DND-41 (cell line): ENCODE data around the gene CHRNE.

Experiments
- ATAC-seq: fragments of 200-7000 bp; cut with Tn5 transposase; 3 replicates; pipeline ENCODE4 v1.9.1; 2021; ENCODE audit warnings: low read depth; ENCODE audit not compliant: insufficient read depth
- DNase-seq: peaks from one replicate; pipeline ENCODE4 v3.0.0-alpha.2; 2020
- H2AFZ ChIP-seq: 2 replicates; pipeline ENCODE4 v1.6.0; 2012; ENCODE audit warnings: low read depth, low read length
- H3K27ac ChIP-seq: 2 replicates; pipeline ENCODE4 v1.5.1; 2012; ENCODE audit warnings: low read length, inconsistent platforms
- H3K27me3 ChIP-seq: fragments of 200-600 bp; sonication (generic); 2 replicates; pipeline ENCODE4 v1.6.0; 2012; ENCODE audit warnings: low read length, mild to moderate bottlenecking, inconsistent platforms; ENCODE audit not compliant: insufficient read depth, poor library complexity
- H3K36me3 ChIP-seq: 2 replicates; pipeline ENCODE4 v1.5.1; 2012; ENCODE audit warnings: low read length, inconsistent platforms; ENCODE audit not compliant: insufficient read depth
- H3K4me1 ChIP-seq: 2 replicates; pipeline ENCODE4 v1.5.1; 2012; ENCODE audit warnings: mild to moderate bottlenecking, low read length; ENCODE audit not compliant: insufficient read depth
- H3K4me2 ChIP-seq: 2 replicates; pipeline ENCODE4 v1.6.0; 2012; ENCODE audit warnings: mild to moderate bottlenecking, moderate library complexity, low read length, inconsistent platforms; ENCODE audit not compliant: insufficient read depth
- H3K4me3 ChIP-seq, 2 experiments: fragments of 200-600 bp in 1 of 2; shearing (Covaris generic) in 1 of 2; 2 replicates each; pipeline ENCODE4 v1.5.1; 2012 to 2016; ENCODE audit warnings: inconsistent platforms in 2 of 2, low read length in 2 of 2, mild to moderate bottlenecking in 2 of 2, low read depth in 1 of 2, moderate library complexity in 1 of 2
- H3K79me2 ChIP-seq: 2 replicates; pipeline ENCODE4 v1.6.0; 2012; ENCODE audit warnings: low read length, inconsistent platforms; ENCODE audit not compliant: insufficient read depth
- H3K9ac ChIP-seq: 2 replicates; pipeline ENCODE4 v1.6.0; 2012; ENCODE audit warnings: low read depth, mild to moderate bottlenecking, inconsistent platforms, low read length, moderate library complexity
- H3K9me3 ChIP-seq: 2 replicates; pipeline ENCODE4 v1.5.1; 2012; ENCODE audit warnings: low read length, moderate library complexity, mild to moderate bottlenecking, inconsistent platforms; ENCODE audit not compliant: insufficient read depth, severe bottlenecking
- H4K20me1 ChIP-seq: 2 replicates; pipeline ENCODE4 v1.6.0; 2012; ENCODE audit warnings: low read length; ENCODE audit not compliant: insufficient read depth
- CTCF ChIP-seq: IDR thresholded peaks from 2 replicates; pipeline ENCODE4 v1.5.1; 2012; ENCODE audit warnings: borderline replicate concordance, low read length, moderate library complexity, mild to moderate bottlenecking; ENCODE audit not compliant: poor library complexity, severe bottlenecking; ENCODE audit errors: extremely low read depth
- EZH2 ChIP-seq: IDR thresholded peaks from 3 replicates; pipeline ENCODE4 v1.6.1; 2012; ENCODE audit warnings: borderline replicate concordance, low read depth, mild to moderate bottlenecking, moderate library complexity, low read length, inconsistent platforms; ENCODE audit not compliant: severe bottlenecking

CHRNE gene

GRCh38 chr17:4897785-4898184 is 5.1 kb downstream of the CHRNE start:
- H4K20me1 ChIP-seq, result peaks cover 4% of the 10 kb centered on the region
- H3K27me3 ChIP-seq, result no peaks in the 10 kb centered on the region
- H3K4me2 ChIP-seq, result no peak overlapping the region
- no peak overlapping the region for H3K4me3 ChIP-seq
- H3K27ac ChIP-seq, result no peak overlapping the region
- no peaks in the 10 kb centered on the region for H3K9me3 ChIP-seq
- H2AFZ ChIP-seq, result no peak overlapping the region
- H3K79me2 ChIP-seq, result no peaks in the 10 kb centered on the region
- ATAC-seq (no peak), DNase-seq (no peak)
- TF ChIP-seq CTCF (no peak), EZH2 (no peak)
- peaks cover 45% of the 10 kb centered on the region for H3K36me3 ChIP-seq
- no peak overlapping the region for H3K9ac ChIP-seq
- H3K4me1 ChIP-seq, result peaks cover 6% of the 10 kb centered on the region

GRCh38 chr17:4897198-4897687 is 5.7 kb downstream of the CHRNE start:
- TF ChIP-seq CTCF, result no peak
- TF ChIP-seq EZH2, result no peak
- ATAC-seq (no peak), DNase-seq (no peak)
- Histone ChIP-seq H3K4me3 (no peak overlapping the region), H2AFZ (no peak overlapping the region), H3K4me2 (no peak overlapping the region), H3K27ac (no peak overlapping the region), H4K20me1 (peaks cover 8% of the 10 kb centered on the region), H3K36me3 (peaks cover 50% of the 10 kb centered on the region), H3K4me1 (peaks cover under 1% of the 10 kb centered on the region; the same call in 1 of the 2 replicates), H3K9me3 (no peaks in the 10 kb centered on the region), H3K9ac (no peak overlapping the region), H3K27me3 (no peaks in the 10 kb centered on the region), H3K79me2 (no peaks in the 10 kb centered on the region)

- no peak overlapping the region for H3K4me3 ChIP-seq
- H3K27me3 ChIP-seq, result no peaks in the 10 kb centered on the region
Observed at GRCh38 chr17:4896332-4897197, 6.3 kb downstream of the CHRNE start.

More at GRCh38 chr17:4896332-4897197, 6.3 kb downstream of the CHRNE start:
- Histone ChIP-seq H3K4me1 (no peaks in the 10 kb centered on the region), H4K20me1 (peaks cover 8% of the 10 kb centered on the region), H3K36me3 (peaks cover 56% of the 10 kb centered on the region), H3K79me2 (no peaks in the 10 kb centered on the region), H3K9ac (no peak overlapping the region), H3K9me3 (no peaks in the 10 kb centered on the region), H3K4me2 (no peak overlapping the region), H3K27ac (no peak overlapping the region), H2AFZ (no peak overlapping the region)
- DNase-seq (no peak), ATAC-seq (no peak)
- TF ChIP-seq CTCF, result no peak
- TF ChIP-seq EZH2, result no peak
